Muscle of arm (tissue), 12 donors: ENCODE measurements around the gene MAGOHB. TPM values are rescaled to one million over a fixed set of nuclear protein-coding genes. Genes with fewer than 3 reads are reported as not detected.

ENCODE experiments used
- DNase-seq: peaks from one replicate; pipeline ENCODE4 v3.0.0-alpha.2; 2013
- polyA plus RNA-seq, 12 donors: library from polyadenylated mRNA; unstranded; fragments of 120-200 nt; gene quantifications; one replicate each; pipeline ENCODE4 v1.2.1, GENCODE V29; 2013; ENCODE audit not compliant: insufficient read length in 12 of 12

The MAGOHB gene
- polyA plus RNA-seq, 12 donors: 19.7 to 37.6 (median 31.7) TPM; not detected in 2

- DNase-seq: no peak
Observed at GRCh38 chr12:10558301-10558700, 55.1 kb downstream of the MAGOHB start.

GRCh38 chr12:10557766-10558165 is 55.6 kb downstream of the MAGOHB start:
- no peak for DNase-seq

GRCh38 chr12:10557329-10557728 is 56.1 kb downstream of the MAGOHB start:
- no peak for DNase-seq

GRCh38 chr12:10554756-10555481 is 58.5 kb downstream of the MAGOHB start:
- DNase-seq: no peak

GRCh38 chr12:10554228-10554755 is 59.1 kb downstream of the MAGOHB start:
- no peak for DNase-seq

Other genes with a start within 250 kb of the MAGOHB start
- 1 to 10 TPM in 3 of 12 donors, under 1 TPM in 7, not detected in 2; 0.15 to 2.6 (median 0.61) TPM for gene KLRK1, start 223.6 kb downstream of the MAGOHB start, polyA plus RNA-seq
- gene KLRC4, start 203.9 kb downstream of the MAGOHB start, polyA plus RNA-seq: under 1 TPM in 5 of 12 donors, not detected in 7; 0.22 to 0.64 (median 0.32) TPM
- gene KLRC3, start 193.0 kb downstream of the MAGOHB start, polyA plus RNA-seq: under 1 TPM in 5 of 12 donors, not detected in 7; 0.26 to 0.73 (median 0.39) TPM
- under 1 TPM in 5 of 12 donors, not detected in 7; 0.20 to 0.67 (median 0.58) TPM for gene KLRC2, start 177.6 kb downstream of the MAGOHB start, polyA plus RNA-seq
- 1 to 10 TPM in 1 of 12 donors, under 1 TPM in 9, not detected in 2; 0.21 to 1.1 (median 0.51) TPM for gene KLRC1, start 160.2 kb downstream of the MAGOHB start, polyA plus RNA-seq
- 10 to 100 TPM in 1 of 12 donors, 1 to 10 TPM in 5, under 1 TPM in 5, not detected in 1; 0.40 to 19.9 (median 1.1) TPM for gene EIF2S3B, start 107.7 kb downstream of the MAGOHB start, polyA plus RNA-seq
- under 1 TPM in 5 of 12 donors, not detected in 7; 0.08 to 0.65 (median 0.23) TPM for gene STYK1, start 60.4 kb upstream of the MAGOHB start, polyA plus RNA-seq
- 1,000 to 10,000 TPM in 3 of 12 donors, 100 to 1,000 TPM in 9; 554 to 1,254 (median 766) TPM for gene YBX3, start 109.7 kb upstream of the MAGOHB start, polyA plus RNA-seq
- not detected for gene TAS2R7, start 189.0 kb upstream of the MAGOHB start, polyA plus RNA-seq
- gene TAS2R8, start 193.7 kb upstream of the MAGOHB start, polyA plus RNA-seq: not detected
- gene TAS2R9, start 196.6 kb upstream of the MAGOHB start, polyA plus RNA-seq: not detected
- gene TAS2R10, start 212.7 kb upstream of the MAGOHB start, polyA plus RNA-seq: 1 to 10 TPM in 6 of 12 donors, under 1 TPM in 4, not detected in 2; 0.26 to 2.0 (median 1.1) TPM
- gene PRR4, start 235.9 kb upstream of the MAGOHB start, polyA plus RNA-seq: 1 to 10 TPM in 10 of 12 donors, not detected in 2; 2.3 to 9.4 (median 4.3) TPM